GM21423 (cell line): ENCODE results near the gene S100A10.

Experiments
- ATAC-seq: cut with Tn5 transposase; IDR thresholded peaks from one replicate; pipeline ENCODE4 v1.9.1; 2021; ENCODE audit warnings: mild to moderate bottlenecking, moderate library complexity; ENCODE audit not compliant: unreplicated experiment

Gene S100A10

DNA sequence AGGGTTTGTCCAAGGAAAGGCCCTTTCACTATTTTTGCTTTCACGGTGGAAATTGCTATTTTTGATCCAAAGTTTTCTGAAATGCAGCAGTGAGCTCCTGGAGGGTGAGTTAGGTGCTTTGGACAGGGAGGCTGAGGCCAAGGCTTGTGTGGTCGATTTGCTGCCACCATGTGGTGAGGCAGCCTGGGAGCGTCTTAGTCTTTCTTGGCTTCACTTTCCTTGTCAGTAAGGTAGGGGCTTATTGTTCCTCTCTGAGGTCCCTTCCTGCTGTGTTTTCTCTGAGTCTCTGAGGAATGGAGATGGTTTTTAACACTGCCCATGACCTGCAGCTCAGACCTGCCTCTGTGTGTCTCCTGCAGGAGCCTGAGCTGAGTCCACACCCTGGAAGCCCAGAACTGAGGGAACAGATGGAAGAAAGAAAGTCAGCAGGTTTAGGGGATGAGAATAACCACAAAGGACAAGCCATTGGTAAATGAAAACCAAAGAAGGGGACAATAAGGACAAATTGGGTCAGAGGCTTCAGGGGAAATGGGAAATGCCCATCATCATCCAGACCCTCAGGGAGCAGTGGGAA, 20.1 kb upstream of the S100A10 start:
- no peak for ATAC-seq

DNA sequence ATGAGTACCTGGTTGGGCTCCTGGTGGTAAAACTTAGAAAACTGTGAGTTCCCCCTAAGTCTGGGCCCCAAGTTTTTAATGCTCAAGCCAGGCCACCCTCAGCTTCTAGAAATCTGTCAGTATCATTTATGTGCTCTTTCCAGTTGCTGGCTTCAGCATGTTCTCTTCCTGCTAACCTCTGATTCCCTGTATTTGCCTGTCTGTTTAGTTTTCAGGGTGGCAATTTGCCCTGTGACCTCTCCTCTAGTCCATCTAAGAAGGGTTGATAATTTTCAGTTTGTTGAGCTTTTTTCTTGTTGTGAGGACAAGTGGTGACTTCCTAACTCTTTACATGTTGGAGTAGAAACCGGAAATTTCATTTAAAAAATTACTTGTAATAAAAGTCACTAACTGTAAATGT, 16.0 kb upstream of the S100A10 start:
- ATAC-seq: no peak

DNA sequence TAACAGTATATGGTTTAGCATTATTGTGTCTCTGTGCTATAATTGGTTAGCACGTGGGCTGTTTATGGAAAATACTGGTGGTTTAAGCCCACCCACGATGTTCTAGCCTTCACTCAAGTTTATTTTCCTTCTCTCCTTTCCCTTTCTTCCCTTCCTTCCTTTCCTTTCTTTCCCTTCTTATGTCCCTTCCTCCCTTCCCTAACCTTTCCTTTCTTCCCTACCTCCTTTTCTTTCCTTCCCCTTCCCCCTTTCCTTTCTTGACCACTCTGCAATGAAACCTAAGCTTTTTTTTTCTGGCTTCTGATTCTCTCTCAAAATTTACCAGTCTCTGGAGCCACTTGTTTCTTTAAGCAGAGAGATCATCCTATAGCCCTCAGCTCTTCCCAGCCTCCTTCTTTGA, 13.4 kb upstream of the S100A10 start:
- ATAC-seq: no peak

DNA sequence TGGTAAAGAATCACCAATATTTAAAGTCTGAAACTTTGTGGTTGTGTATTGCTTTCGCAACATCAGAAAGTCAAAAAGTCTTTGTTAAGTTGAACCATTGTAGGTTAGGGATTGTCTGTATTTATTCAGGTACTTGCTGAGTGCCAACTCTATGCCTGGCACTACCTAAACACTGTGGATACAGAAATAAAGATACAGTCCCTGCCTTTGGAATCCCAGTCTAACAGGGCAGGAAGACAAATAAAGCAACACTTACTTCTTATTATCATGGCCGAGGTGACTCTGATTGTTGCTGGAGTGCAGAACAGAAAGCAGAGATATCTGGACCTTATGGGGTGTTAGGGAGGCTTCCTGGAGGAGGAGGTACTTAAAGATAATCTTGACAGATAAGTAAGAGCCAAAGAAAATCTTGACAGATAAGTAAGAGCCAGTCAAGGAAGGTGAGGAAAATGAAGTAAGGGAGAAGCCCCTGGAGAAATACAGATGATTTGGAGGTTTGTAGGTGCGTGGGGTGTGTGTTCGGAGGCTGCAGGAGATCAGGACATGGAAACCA, 11.8 kb upstream of the S100A10 start:
- ATAC-seq: no peak

DNA sequence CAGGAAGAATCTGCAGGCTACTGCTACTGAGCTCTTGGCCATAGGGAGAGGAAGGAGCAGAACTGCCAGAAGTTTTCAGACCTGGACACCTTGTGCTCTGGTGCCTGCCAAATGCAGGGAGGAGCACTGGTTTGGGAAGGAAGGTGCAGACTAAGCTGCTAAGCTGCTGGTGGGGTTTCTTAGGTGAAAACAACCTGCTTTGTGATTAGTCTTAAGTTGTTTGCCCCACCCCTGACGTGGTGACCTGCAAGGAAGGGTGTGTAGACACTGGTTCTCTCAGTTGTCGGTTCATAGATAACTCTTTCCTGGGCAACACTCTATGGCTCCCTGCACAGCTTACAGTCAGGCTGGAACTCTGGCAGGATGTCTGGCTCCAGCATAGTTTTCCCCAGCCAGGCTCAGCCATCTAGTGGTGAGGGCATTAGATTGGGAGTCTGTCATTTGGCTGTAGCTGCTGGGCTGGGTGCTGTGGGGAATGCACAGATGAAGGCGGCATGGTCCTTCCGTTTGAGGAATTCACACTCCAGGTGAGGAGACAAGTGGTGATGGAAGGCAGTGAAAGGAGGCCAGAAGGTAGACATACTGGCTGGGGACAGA, 10.3 kb upstream of the S100A10 start:
- ATAC-seq: no peak

DNA sequence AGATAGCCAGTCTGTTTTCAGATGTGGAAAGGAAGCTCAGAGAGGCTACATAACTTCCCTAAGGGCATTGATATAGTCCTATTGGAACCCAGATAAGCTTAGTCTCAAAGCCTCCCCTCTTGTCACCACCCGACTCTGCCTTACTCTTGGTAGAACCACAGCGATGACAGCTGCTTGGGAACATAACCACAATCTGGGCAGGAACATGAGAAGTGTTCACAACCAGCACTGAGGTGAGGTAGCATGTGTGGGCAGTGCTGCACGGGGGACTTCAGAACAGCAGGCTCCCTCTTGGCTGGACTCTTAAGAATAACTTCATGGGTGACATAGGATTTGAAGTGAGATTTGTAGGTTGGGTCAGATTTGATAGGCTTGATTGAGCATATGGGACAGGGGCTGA, 9.3 kb upstream of the S100A10 start:
- ATAC-seq: no peak

DNA sequence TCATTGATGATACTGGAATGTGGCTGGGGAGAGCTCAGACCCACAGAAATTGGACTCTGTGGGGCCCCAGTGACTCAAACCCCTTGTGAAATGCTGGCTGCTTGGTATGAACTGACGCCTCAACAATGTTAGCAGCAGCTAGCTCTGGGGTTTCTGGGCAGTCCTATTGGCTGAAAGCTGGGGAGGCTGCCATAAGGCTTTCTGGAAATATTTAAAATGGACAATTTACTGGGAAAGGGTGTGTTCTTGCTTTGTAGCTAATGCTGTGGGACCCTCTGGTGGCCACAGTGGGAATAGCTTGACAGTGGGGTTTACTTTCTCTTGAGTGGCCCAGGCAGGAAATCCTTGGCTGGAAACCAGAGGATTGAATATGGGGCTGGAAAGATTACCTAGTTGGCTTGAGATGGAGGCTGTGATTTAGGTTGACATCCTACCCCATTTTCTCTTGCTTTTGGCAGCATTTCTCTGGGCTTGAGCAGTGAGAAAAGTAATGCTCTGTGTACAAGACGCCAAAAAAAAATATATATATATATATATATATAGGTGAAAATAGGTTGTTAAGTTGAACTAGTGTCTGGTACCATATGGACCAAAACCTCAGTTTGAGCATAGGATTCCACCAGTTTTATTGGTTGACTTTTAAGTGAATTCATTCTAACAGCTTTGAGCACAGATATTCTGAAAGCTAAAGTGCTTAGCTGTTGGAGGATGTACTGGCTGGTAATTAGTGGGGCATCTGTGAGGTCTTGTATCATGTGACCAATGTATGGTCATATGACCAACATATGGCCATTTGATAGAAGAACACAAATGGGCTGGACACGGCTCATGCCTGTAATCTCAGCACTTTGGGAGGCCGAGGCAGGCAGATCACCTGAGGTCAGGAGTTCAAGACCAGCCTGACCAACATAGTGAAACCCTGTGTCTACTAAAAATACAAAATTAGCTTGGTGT, 8.2 kb upstream of the S100A10 start:
- ATAC-seq: no peak

DNA sequence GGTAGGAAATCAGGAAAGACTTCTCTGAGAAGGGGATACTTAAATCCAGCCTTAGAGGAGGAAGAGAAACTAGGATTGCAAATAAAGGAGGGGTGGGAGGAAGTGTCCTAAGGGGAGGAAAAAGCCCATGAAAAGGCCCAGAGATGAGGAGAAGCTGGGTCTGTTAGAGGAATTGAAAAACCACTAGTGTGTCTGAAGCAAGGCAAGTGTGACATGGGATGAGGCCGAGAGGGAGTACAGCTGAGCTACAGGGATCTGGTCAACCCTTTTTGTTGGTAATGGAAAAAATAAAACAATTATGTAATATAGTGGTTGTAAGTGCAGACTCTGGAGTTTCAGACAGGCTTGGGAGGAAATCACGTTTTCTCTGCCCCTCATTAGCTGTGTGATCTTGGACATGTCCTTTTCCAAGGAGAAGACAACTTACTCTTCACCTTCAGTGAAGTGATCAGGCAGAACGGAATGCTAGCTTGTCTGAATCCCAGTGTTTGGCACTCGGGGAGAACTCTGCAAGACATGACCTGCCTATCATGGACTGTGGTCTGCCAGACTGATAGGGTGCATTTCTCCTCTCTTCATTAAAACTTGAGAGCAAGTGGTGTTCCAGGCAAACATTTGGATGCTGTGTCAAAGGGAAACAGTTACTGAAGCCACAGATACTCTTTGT, 7.4 kb upstream of the S100A10 start:
- no peak for ATAC-seq

DNA sequence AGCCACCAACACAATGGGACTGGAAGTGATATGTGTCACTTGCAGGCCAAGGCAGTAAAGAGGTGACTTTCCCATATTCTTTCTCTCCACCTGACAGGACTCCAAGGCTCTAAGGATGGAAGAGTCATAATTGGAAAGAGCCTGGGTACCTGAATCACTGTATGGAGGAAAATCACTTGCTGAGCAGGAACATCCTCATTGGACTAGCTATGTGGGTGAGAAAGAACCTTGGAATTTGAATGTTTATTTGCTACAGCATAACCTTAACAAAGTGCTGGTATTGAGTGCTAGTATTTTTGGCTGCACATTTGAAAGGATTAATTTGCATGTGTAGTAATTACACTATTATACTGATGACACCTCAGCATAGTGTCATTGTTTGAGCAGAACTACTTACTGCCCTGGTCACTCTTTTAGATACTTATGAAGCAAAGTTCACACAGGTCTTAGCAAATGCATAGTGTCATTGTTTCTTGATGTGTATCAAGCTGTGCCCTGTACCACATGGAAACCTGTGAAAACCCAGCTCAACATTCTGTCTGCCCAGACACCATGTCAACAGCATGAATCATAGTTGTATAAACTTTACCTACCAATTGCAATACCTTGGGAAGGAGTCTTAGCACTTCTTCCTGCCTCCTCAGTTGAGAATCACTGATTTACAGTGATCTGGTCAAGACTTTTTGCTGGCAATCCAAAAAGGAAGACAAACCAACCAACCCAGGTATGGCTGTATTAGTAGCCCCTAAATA, 5.1 kb upstream of the S100A10 start:
- ATAC-seq: no peak

DNA sequence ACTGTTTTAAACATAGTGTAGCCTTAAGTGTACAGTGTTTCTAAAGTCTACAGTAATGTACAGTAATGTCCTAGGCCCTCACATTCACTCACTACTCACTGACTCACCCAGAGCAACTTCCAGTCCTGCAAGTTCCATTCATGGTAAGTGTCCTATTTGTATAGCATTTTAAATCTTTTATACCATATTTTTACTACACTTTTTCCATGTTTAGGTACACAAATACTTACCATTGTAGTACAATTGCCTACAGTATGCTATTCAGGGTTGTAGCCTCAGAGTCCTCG, 3.6 kb upstream of the S100A10 start:
- no peak for ATAC-seq

DNA sequence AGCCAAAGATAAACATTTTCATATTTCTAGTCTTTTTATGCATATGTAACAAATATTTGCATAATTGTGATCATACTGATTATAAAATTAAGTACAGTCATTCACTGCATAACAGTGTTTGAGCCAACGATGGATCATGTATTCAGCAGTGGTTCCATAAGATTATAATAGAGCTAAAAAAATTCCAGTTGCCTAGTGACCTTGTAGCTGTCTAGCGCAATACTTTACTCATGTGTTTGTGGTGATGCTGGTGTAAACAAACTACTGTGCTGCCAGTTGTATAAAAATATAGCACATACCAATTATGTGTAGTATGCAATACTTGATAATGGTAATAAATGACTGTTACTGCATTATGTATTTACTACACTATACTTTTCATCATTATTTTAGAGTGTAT, 2.1 kb upstream of the S100A10 start:
- no peak for ATAC-seq

DNA sequence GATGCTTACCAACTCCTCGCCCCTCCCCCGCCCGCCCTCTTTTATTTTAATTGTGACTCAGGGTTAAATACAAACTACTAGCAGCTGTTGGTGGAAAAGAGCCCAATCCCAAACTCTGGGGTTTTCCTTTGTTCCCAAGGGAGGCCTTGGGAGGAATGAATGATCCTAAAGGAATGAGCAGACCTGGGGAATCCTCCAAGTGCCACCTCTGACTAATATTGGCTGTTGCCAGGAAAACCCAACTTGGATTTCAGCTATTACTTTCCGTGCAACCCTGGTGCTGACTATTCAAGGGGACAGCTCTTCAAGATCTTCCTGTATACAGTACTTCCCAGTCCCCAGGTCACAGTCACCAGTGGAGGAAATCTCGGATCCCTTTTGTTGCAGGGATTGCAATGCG, 1.3 kb upstream of the S100A10 start:
- no peak for ATAC-seq

DNA sequence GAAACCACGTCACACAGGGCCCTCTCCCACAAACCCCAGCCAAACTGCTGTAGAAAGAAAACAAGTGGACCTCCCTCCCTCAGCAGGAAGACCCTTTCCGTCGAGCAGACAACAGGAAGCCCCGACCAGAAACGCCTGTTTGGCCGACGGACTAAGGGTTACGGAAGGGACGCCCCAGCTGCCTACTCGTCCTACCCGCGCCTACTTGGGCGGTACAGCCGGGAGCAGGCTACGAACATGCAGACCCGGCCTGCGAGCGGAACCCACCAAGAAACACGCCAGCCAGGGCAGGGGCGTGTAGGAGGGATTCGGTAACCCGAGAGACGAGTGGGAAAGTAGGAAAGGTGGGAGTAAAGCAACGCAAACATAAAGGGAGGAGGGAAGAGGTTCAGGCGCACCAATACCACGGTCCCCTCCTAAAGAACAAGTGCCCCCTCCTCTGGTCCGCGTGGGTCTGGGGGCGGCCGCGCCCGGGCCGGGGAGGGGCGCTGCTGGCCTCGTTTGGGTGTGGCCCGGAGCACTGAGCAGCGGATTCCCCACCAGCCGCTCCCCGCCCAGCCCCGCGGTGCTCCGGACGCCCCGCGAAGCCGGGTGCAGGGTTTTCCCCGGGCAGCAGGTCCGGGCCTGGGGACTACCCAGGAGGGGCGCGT, 450 bp downstream of the S100A10 start:
- ATAC-seq: no peak

DNA sequence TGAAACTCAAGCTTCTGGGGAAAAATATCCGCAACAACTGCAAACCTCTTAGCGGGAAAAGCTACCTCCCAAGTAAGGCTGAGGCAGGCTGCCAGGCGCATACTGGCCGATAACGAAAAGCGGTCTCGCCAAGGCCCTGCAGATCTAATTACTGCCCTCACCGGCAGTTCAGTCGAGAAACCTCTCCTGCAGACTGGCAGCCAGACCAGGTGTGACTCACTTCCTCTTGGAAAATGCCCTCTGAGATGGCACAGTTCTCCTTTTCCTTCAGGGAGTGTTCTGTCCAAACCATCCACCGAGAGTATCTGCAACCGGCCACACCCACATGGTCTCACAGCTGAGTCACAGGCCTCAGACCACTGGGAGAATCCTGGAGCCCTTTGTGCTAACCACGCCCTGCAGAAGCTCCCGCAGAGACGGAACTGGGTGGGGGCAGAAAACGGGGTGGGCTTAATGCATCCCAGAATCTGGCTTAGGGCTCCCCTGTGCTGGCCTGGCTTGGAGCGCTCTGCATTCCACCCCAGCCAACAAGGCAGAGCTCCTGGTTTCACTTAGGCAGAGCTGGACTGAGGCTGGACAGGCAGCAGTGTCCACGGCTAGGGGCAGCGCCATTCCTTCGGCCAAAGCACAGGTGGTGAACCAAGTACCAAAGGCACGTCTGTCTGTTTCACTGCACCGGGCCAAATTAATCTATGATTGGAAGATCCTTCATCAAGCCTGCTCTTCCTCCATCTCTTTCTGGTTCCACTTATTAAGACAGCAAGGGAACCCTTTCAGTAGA, 1.2 kb downstream of the S100A10 start:
- no peak for ATAC-seq

DNA sequence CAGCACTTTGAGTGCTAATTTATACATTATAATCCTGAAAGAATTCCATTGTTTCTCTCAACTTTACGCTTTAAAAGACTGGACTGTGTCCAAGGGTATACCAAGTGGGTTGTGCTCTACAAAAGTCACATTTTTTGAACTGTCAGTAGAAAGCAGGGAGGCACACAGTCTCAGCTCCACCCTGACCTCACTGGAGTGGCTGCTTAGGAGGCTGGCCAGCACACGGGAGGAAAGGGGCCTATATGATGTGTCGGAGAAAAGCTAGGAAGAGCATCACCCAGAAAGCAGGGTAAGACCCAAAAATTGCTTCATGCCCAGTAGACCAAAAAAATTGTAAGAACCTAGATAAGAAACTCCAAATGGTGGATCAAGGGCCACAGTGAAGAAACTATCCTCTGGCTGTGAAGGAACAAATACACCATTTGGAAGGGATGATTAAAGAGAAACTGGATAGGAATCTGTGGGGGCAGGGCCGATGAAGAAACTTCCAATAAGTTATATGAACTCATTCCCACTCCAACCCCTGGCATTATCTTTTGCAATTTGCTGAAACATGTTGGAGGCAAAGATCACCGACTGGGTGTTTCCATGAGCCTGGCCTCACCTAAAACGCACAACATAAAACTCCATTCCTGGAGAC, 1.9 kb downstream of the S100A10 start:
- ATAC-seq: no peak

DNA sequence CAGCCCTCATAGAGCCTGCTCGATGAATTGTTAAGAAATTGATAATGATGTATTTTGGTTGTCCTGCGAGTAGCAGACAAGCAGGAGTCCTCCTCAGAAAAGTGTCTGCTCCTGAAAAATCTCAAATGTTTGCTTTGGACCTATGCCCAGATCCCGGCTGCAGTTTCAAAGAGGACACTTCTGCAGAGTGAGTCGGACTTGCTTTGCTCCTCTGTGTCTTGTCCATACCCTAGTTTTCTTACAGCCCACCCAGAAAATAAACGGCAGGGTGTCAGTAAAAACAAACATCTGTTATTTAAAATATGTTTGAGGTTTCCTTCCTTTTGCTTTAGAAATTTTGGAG, 2.8 kb downstream of the S100A10 start:
- no peak for ATAC-seq

DNA sequence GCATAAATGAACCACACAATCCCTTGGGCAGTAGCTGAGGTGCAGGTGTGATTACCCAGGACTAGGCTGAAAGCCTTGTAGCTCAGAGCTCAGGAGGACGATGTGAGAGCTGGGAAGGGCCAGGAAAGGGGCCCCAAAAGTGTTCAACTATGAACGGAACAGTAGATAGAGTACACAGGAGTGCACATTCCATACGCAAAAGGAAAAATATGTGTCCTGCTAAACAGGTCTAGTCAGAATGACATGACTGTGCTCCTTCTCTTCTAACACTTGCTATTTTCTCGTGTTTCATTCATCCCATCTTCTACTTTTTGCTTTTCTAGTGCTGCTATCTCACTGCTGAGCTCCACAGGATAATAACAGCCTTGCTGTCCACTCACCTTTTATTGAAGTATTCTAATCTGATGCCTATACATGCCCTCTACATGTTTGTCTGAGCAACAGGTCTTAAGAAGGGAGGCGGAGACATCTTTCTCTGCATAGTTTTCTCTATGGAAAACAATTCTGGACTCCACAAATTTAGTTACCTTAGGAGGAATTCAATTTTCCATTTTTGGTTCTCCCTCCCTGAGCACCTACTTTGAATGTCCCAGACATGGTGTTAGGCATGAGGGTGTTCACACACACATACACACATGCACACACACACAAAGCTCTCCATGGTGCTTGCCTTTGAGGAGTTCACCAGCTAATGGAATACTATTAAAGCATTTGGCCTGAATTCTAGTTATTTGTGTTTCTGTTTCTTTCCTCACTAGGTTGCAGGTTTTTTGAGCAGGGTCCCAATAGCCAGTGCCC, 3.4 kb downstream of the S100A10 start:
- ATAC-seq: no peak

DNA sequence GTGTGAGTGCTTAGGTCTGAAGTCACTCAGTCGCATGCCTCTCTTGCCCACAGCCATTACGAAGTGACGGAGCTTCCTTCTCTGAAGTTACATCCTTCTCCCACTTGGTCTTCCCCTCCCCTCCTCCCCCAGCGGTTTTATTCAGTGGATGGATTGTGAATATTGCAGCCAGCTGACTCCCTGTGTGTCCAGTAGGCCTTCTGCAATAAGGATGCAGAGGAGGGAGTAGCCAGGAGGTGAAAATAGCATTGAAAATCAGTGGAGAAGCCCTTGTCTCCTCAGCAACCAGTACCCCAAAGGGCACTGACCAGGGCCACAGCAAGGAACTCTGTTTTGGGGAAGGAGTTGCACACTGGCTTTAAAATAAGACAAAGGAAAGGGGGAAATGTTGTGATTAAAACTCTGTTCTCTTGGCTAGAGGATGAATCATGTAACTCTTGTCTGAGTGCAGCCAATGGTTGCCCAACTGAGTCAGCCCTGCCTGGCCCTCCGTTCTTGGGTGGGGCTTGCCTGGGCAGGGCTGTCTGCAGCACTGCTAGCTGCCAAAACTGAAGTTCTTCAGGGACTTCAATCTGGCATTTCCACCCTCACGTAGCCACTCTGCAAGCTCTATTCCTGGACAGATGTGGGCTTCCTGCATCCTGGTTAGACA, 4.3 kb downstream of the S100A10 start:
- no peak for ATAC-seq
